HL-60 (cell line): Measurements from ENCODE around the gene MGAT5.

ENCODE experiments used
- CTCF ChIP-seq: IDR thresholded peaks from one replicate; pipeline ENCODE4 v1.5.1; 2011; ENCODE audit warnings: low read length, control low read depth, inconsistent platforms; ENCODE audit not compliant: insufficient read depth
- POLR2AphosphoS5 ChIP-seq: IDR thresholded peaks from 2 replicates; pipeline ENCODE4 v1.6.1; 2012; ENCODE audit warnings: low read depth
- REST ChIP-seq: IDR thresholded peaks from 2 replicates; pipeline ENCODE4 v1.6.1; 2012; ENCODE audit warnings: low read depth; ENCODE audit not compliant: insufficient replicate concordance

GRCh38 chr2:134217924-134218323 is 35.9 kb upstream of the MGAT5 start:
- no peak for TF ChIP-seq CTCF
- TF ChIP-seq POLR2AphosphoS5, result no peak
- no peak for TF ChIP-seq REST
